NCI-H446 treated with DMSO at 0.1 percent for 48 hours (cell line): ENCODE measurements around the gene HLA-E.
"Not testable (repeated sequence)": the region's sequence is repeated elsewhere in the genome, so short reads cannot be mapped to it uniquely, and the experiment has no call there.

ENCODE experiments used
- DNase-seq: peaks from one replicate; lab custom pipeline; 2025; lab: John Stamatoyannopoulos, UW

Gene HLA-E

GRCh38 chr6:30481211-30481964 lies 7.9 kb upstream of the HLA-E start:
- DNase-seq: no peak

- peak; percentile 19 for DNase-seq
Observed at GRCh38 chr6:30481965-30482644, 7.2 kb upstream of the HLA-E start.

GRCh38 chr6:30483677-30484279 lies 5.5 kb upstream of the HLA-E start:
- peak; percentile 15 for DNase-seq

- DNase-seq: no peak
Observed at GRCh38 chr6:30485236-30485635, 4.1 kb upstream of the HLA-E start.

- no peak for DNase-seq
Observed at GRCh38 chr6:30487926-30488325, 1.4 kb upstream of the HLA-E start.

- DNase-seq: not testable (repeated sequence)
Observed at GRCh38 chr6:30488697-30489080, 620 bp upstream of the HLA-E start.

GRCh38 chr6:30490026-30490876 lies 942 bp downstream of the HLA-E start:
- DNase-seq: no peak

GRCh38 chr6:30491291-30491953 lies 2.1 kb downstream of the HLA-E start:
- not testable (repeated sequence) for DNase-seq

- no peak for DNase-seq
Observed at GRCh38 chr6:30491991-30492952, 3.0 kb downstream of the HLA-E start.

GRCh38 chr6:30493643-30494250 lies 4.4 kb downstream of the HLA-E start:
- DNase-seq: no peak

GRCh38 chr6:30494291-30494861 lies 5.1 kb downstream of the HLA-E start:
- DNase-seq: no peak

- DNase-seq: not testable (repeated sequence)
Observed at GRCh38 chr6:30495060-30495459, 5.8 kb downstream of the HLA-E start.

- DNase-seq: no peak
Observed at GRCh38 chr6:30495993-30496392, 6.7 kb downstream of the HLA-E start.

- not testable (repeated sequence) for DNase-seq
Observed at GRCh38 chr6:30497261-30497599, 7.9 kb downstream of the HLA-E start.

- DNase-seq: no peak
Observed at GRCh38 chr6:30497714-30498113, 8.4 kb downstream of the HLA-E start.

GRCh38 chr6:30498705-30499104 lies 9.4 kb downstream of the HLA-E start:
- not testable (repeated sequence) for DNase-seq

- DNase-seq: peak; percentile 1
Observed at GRCh38 chr6:30500421-30501355, 11.4 kb downstream of the HLA-E start.
